Fibroblast of the aortic adventitia (primary cell): ENCODE results near the gene ADNP. TPM values are rescaled to one million over a fixed set of nuclear protein-coding genes. Genes with fewer than 3 reads are reported as not detected.
"Not testable (repeated sequence)": the region's sequence is repeated elsewhere in the genome, so short reads cannot be mapped to it uniquely, and the experiment has no call there.

Experiments used
- DNase-seq: peaks from one replicate; pipeline ENCODE4 v3.0.0-alpha.2; 2010; ENCODE audit warnings: low read depth
- H3K4me3 ChIP-seq: 2 replicates; pipeline ENCODE4 v1.5.1; 2011; ENCODE audit warnings: low read depth, mild to moderate bottlenecking, control low read depth, low read length, moderate library complexity
- total RNA-seq: library from RNA; depleted of rRNA; stranded (reverse); fragments of >200 nt; gene quantifications from 2 replicates; pipeline ENCODE4 v1.2.3, GENCODE V29; 2012; ENCODE audit warnings: low replicate concordance
- TF ChIP-seq, protein P1 (sequence below): IDR thresholded peaks from 2 replicates; pipeline ENCODE4 v1.5.1; 2011; ENCODE audit warnings: mild to moderate bottlenecking, low read length, control low read depth, inconsistent platforms; ENCODE audit not compliant: insufficient read depth

ADNP gene
- 31.2 and 35.4 TPM in 2 replicates for total RNA-seq

DNA sequence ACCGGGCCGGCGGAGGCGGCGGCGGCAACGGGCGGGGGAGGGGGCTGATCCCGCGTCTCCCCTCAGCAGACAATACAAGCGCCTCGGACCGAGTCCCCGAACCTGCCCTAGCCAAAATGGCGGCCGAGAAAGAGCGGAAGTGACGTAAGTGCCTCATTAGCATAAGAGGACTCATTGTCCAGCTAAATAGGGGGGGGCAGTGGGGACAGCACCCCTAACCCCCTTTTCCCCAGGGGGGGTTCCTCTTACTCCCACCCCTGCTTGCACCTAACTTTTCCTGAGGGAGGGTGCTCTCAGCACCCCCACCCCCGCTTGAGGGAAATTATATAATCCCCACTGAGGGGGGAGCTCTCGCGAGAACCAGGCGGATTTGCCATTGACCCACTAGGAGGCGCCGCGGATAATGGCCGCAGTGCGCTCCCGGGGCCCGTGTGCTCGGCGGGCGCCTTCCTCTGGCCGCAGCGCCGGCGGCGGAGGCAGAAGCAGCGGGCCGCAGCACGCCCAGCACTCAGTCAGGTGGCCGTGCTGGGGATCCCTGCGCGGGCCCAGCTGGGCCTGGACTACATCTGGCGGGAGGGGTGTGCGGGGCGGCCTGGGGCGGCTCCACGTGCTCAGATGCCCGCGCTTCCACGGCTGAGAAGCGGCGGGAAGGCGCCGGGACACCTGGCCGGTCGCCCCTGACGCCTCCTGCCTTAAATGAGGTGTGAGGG lies at the start of gene ADNP:
ADNP (minus strand) TSS at position 132 of the 710 bp plus-strand sequence. CDS start 27,441 bp downstream, outside the sequence.
- TF ChIP-seq, protein P1, sequence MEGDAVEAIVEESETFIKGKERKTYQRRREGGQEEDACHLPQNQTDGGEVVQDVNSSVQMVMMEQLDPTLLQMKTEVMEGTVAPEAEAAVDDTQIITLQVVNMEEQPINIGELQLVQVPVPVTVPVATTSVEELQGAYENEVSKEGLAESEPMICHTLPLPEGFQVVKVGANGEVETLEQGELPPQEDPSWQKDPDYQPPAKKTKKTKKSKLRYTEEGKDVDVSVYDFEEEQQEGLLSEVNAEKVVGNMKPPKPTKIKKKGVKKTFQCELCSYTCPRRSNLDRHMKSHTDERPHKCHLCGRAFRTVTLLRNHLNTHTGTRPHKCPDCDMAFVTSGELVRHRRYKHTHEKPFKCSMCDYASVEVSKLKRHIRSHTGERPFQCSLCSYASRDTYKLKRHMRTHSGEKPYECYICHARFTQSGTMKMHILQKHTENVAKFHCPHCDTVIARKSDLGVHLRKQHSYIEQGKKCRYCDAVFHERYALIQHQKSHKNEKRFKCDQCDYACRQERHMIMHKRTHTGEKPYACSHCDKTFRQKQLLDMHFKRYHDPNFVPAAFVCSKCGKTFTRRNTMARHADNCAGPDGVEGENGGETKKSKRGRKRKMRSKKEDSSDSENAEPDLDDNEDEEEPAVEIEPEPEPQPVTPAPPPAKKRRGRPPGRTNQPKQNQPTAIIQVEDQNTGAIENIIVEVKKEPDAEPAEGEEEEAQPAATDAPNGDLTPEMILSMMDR: peak; percentile 70
- H3K4me3 ChIP-seq: peak within 1 kb of the TSS; percentile 69
- DNase-seq: peak; percentile 92

DNA sequence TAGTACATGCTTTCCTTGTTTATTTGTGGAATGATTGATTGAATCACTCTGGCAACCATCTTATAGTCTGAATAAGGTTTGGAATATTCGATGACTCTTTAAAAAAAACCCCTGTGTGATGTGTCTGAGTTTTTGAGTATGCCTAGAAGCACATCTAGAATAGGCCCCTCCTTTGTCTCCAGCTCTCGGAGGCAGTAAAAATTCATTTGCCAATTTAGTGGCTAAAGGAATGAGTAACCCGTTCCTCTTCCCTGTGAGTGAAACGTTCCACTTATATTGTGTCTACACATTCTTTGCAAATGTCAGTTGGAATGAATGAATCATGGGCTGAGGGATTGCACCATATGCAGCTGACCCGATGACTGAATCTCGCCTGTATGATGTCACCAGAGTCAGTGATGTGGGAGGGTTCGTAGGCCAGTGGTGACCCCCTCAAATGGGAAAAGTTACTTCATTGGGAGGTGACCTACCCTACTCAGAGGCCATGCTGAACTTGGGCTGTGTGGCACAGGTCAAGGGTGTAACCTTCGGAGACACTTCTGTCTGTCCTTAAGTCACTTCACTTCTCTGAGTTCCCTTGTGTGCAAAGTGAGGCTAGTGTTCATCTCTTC lies 48.9 kb upstream of the ADNP start:
- peak; percentile 98 for DNase-seq
- TF ChIP-seq, protein P1: no peak
- H3K4me3 ChIP-seq: no peak overlapping the region

DNA sequence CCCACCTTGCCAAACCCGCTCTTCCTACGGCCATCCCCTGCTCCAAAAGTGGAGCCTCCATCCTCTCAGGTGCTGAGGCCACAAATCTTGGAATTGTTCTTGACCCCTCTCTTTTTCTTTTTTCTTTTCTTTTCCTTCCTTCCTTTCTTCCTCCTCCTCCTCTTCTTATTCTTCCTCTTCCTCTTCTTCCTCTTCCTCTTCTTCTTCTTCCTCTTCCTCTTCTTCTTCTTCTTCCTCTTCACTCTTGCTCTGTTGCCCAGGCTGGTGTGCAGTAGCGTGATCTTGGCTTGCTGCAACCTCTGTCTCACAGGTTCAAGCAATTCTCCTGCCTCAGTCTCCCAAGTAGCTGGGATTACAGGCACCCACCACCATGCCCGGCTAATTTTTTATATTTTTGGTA lies 47.3 kb upstream of the ADNP start:
- not testable (repeated sequence) for H3K4me3 ChIP-seq, DNase-seq

DNA sequence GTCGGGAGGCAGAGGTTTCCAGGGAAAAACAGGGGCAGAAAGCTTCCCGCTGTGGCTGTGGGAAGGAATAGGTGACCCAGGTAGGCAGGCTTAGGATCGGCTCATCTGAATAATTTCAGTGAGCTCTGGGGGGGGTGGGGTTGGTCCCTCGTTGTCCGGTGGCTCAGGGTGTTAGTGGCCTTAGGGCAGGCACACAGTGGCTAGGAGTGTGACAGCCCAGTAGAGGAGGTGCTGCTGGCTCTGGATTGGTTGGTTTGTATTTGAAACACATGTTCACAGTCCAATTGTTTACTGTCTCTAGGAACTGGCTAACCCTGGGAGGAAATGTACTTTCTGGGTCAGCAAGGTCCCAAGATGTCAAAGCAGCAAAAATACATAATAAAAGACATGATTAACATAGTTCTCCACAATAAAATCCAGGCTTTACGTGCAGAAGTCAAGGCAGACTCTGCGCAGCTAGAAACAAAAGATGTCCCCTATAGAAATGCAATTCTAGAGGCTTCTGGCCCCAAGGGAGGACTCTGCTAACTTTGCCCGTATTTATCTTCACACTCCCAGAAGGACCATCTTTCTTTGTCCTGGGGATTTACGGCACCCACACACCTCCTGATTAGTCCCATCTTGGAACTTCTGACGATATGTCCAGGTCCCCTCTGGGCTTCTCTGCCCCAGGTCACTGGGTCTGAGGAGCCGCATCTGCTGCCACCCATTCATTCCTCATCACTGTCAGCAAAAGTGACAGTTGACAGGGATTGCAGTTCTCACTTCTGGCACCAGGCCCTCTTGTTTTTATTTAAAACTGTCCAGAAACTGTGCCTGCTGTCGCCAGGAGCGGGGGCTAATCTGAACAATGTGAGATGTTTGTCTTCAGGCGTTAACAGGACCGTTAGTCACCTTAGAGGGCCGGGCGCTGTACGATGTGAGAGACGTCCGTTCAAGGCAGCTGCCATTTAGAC lies 46.1 kb upstream of the ADNP start:
- TF ChIP-seq, protein P1: no peak
- DNase-seq: no peak
- H3K4me3 ChIP-seq: no peak overlapping the region

DNA sequence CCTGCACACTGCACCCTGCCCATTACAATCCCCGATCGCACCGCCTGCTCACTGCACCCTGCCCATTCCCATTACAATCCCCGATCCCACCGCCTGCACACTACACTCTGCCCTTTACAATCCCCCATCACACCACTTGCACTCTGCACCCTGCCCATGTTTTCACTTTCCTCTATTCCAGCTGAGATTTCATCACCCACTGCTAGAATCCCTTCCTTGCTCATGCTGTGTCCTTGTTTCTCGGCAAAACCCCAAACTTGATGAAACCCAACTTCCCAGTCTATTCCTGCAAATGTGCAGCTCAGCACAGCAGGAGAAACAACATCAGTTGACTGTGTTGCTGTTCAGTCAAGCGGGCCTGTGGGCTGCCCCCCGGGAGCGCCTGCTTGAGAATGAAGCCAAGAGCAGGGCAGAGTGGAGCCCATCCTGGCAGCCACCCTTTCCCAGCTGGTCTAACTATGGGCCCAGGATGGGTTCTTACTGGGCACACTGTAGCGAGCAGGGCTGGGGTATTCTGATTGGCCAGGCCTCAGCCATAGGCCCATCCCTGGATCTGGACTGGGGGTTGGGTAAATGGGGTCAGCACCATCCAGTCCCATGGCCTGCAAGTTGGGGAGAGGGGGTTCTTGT lies 44.6 kb upstream of the ADNP start:
- TF ChIP-seq, protein P1: no peak
- H3K4me3 ChIP-seq: no peak overlapping the region
- no peak for DNase-seq

DNA sequence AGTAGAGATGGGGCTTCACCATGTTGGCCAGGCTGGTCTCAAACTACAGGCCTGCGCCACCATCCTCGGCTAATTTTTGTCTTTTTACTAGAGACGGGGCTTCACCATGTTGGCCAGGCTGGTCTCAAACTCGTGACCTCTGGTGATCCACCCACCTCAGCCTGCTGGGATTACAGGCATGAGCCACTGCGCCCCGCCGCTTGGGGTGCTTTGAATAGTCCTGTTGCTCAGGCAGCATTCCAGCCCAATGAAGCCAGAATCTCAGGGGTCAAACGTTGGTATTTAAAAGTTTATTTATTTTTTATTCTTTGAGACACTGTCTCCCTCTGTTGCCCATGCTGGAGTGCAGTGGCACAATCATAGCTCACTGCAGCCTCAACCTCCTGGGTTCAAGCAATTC lies 38.7 kb upstream of the ADNP start:
- TF ChIP-seq, protein P1: no peak
- DNase-seq: no peak
- no peak overlapping the region for H3K4me3 ChIP-seq

DNA sequence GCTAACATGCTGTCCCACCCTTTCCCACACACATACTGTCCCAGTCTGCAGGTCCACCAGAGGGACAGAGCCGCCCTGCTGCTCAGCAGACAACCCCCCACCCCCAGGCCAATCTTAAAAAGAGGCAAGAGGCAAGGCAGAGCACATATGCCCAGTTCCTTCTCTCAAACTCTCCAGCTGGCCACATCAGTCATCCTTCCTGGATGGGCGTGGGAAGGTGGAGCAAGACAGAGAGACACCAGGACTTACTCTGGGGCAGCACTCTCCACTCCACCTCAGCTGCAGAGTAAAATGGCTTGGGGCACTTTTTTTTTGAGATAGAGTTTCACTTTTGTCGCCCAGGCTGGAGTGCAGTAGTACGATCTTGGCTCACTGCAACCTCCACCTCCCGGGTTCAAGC lies 38.2 kb upstream of the ADNP start:
- no peak for DNase-seq
- TF ChIP-seq, protein P1: no peak

More for the DNA sequence above, 38.2 kb upstream of the ADNP start:
- H3K4me3 ChIP-seq: no peak overlapping the region
